DND-41 (cell line): ENCODE measurements around the gene C11orf58.

Source experiments
- EZH2 ChIP-seq: IDR thresholded peaks from 3 replicates; pipeline ENCODE4 v1.6.1; 2012; ENCODE audit warnings: borderline replicate concordance, low read depth, mild to moderate bottlenecking, moderate library complexity, low read length, inconsistent platforms; ENCODE audit not compliant: severe bottlenecking
- TF ChIP-seq, protein P1 (sequence below): IDR thresholded peaks from 2 replicates; pipeline ENCODE4 v1.5.1; 2012; ENCODE audit warnings: borderline replicate concordance, low read length, moderate library complexity, mild to moderate bottlenecking; ENCODE audit not compliant: poor library complexity, severe bottlenecking; ENCODE audit errors: extremely low read depth

DNA sequence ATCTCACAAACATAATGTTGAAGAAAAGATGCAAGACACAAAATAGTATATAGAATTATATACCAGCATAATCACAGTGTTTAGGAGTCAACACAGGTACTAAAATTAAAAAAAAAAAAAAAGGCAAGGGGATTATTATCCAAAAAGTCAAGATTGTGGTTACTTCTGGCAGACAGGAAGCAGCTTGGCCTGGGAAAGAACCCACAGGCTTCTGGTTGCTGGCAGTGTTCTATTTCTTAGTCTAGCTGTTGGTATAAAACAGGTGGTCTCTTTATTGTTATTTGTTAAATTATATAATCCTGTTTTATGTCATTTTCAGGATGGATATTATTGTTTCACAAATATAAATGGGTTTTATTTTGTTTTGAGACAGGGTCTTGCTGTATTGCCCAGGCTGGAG is 54.0 kb downstream of the C11orf58 start:
- TF ChIP-seq EZH2: no peak
- TF ChIP-seq, protein P1, sequence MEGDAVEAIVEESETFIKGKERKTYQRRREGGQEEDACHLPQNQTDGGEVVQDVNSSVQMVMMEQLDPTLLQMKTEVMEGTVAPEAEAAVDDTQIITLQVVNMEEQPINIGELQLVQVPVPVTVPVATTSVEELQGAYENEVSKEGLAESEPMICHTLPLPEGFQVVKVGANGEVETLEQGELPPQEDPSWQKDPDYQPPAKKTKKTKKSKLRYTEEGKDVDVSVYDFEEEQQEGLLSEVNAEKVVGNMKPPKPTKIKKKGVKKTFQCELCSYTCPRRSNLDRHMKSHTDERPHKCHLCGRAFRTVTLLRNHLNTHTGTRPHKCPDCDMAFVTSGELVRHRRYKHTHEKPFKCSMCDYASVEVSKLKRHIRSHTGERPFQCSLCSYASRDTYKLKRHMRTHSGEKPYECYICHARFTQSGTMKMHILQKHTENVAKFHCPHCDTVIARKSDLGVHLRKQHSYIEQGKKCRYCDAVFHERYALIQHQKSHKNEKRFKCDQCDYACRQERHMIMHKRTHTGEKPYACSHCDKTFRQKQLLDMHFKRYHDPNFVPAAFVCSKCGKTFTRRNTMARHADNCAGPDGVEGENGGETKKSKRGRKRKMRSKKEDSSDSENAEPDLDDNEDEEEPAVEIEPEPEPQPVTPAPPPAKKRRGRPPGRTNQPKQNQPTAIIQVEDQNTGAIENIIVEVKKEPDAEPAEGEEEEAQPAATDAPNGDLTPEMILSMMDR: no peak
